CD14-positive monocyte (primary cell): ENCODE measurements around the gene SPINT1. TPM values are rescaled to one million over a fixed set of nuclear protein-coding genes. Genes with fewer than 3 reads are reported as not detected.

Source experiments
- DNase-seq, 3 donors: peaks; one replicate each; pipeline ENCODE4 v3.0.0-alpha.2; 2011 to 2022
- H2AFZ ChIP-seq: 2 replicates; pipeline ENCODE4 v1.6.0; 2012; ENCODE audit warnings: mild to moderate bottlenecking, low read depth, low read length, inconsistent platforms; ENCODE audit not compliant: insufficient read depth, poor library complexity, severe bottlenecking
- H3K27ac ChIP-seq, 2 donors: 1 replicate in 1 of 2; 2 replicates in 1 of 2; pipeline ENCODE4 v1.5.1; 2012 to 2013; ENCODE audit warnings: low read length in 2 of 2, control low read depth in 1 of 2, inconsistent platforms in 1 of 2, low read depth in 1 of 2, mild to moderate bottlenecking in 1 of 2
- H3K27me3 ChIP-seq, 2 donors: one replicate each; pipeline versions ENCODE4 v1.6.0 to v1.6.1; 2011 to 2013; ENCODE audit warnings: low read length in 2 of 2; ENCODE audit not compliant: control insufficient read depth in 2 of 2, insufficient read depth in 2 of 2
- H3K36me3 ChIP-seq, 2 donors: replicated peaks in 1 of 2; 1 replicate in 1 of 2; 2 replicates in 1 of 2; pipeline versions ENCODE4 v1.5.1 to v1.6.1; 2012 to 2013; ENCODE audit warnings: low read length in 2 of 2, control low read depth in 1 of 2, inconsistent platforms in 1 of 2, mild to moderate bottlenecking in 1 of 2; ENCODE audit not compliant: insufficient read depth in 2 of 2, control insufficient read depth in 1 of 2
- H3K4me1 ChIP-seq, 2 donors: 1 replicate in 1 of 2; 2 replicates in 1 of 2; pipeline versions ENCODE4 v1.5.1 to v1.6.1; 2012 to 2013; ENCODE audit warnings: low read length in 2 of 2, control low read depth in 1 of 2, inconsistent platforms in 1 of 2, mild to moderate bottlenecking in 1 of 2, moderate library complexity in 1 of 2; ENCODE audit not compliant: insufficient read depth in 2 of 2, control insufficient read depth in 1 of 2
- H3K4me2 ChIP-seq: replicated peaks from 2 replicates; pipeline ENCODE3; 2012; ENCODE audit warnings: low read length, moderate library complexity, mild to moderate bottlenecking; ENCODE audit not compliant: poor library complexity, severe bottlenecking; ENCODE audit errors: extremely low read depth
- H3K4me3 ChIP-seq, 3 experiments: fragments of 200-600 bp in 1 of 3; sonication (generic) in 1 of 3; replicated peaks in 1 of 3; 1 replicate in 2 of 3; 2 replicates in 1 of 3; pipeline ENCODE4 v1.5.1; 2011 to 2013; ENCODE audit warnings: low read length in 3 of 3, mild to moderate bottlenecking in 3 of 3, control low read depth in 2 of 3, low read depth in 2 of 3, inconsistent platforms in 1 of 3, moderate library complexity in 1 of 3
- H3K79me2 ChIP-seq: 2 replicates; pipeline ENCODE4 v1.6.0; 2012; ENCODE audit warnings: mild to moderate bottlenecking, control low read depth, inconsistent platforms, low read length, moderate library complexity; ENCODE audit not compliant: insufficient read depth
- H3K9ac ChIP-seq: 2 replicates; pipeline ENCODE4 v1.6.0; 2017; ENCODE audit warnings: low read length, mild to moderate bottlenecking; ENCODE audit not compliant: insufficient read depth, poor library complexity, severe bottlenecking
- H3K9me3 ChIP-seq, 2 donors: replicated peaks in 1 of 2; 1 replicate in 1 of 2; 2 replicates in 1 of 2; pipeline versions ENCODE4 v1.5.1 to v1.6.1; 2012 to 2013; ENCODE audit warnings: low read length in 2 of 2, control low read depth in 1 of 2; ENCODE audit not compliant: control insufficient read depth in 1 of 2, insufficient read depth in 1 of 2
- H4K20me1 ChIP-seq: 2 replicates; pipeline ENCODE4 v1.6.0; 2012; ENCODE audit warnings: mild to moderate bottlenecking, low read length, control low read depth, moderate library complexity; ENCODE audit not compliant: insufficient read depth
- H3K27ac Mint-ChIP-seq, 7 donors: one replicate each; pipeline ENCODE4 v1.8.0; 2020; ENCODE audit warnings: mild to moderate bottlenecking in 7 of 7, mixed read lengths in 7 of 7, moderate library complexity in 6 of 7, inconsistent platforms in 2 of 7
- H3K27me3 Mint-ChIP-seq, 3 donors: one replicate each; pipeline ENCODE4 v1.8.0; 2021 to 2022; ENCODE audit warnings: low read depth in 3 of 3, mild to moderate bottlenecking in 3 of 3, mixed read lengths in 3 of 3, moderate library complexity in 3 of 3, inconsistent platforms in 1 of 3
- H3K36me3 Mint-ChIP-seq, 2 donors: one replicate each; pipeline ENCODE4 v1.8.0; 2020; ENCODE audit warnings: mixed read lengths in 2 of 2, inconsistent platforms in 1 of 2, mild to moderate bottlenecking in 1 of 2
- H3K4me1 Mint-ChIP-seq: one replicate; pipeline ENCODE4 v1.8.0; 2020; ENCODE audit warnings: mild to moderate bottlenecking, mixed read lengths
- H3K4me3 Mint-ChIP-seq, 2 donors: one replicate each; pipeline ENCODE4 v1.8.0; 2020; ENCODE audit warnings: mild to moderate bottlenecking in 2 of 2, mixed read lengths in 2 of 2, moderate library complexity in 1 of 2
- H3K9me3 Mint-ChIP-seq, 7 donors: one replicate each; pipeline ENCODE4 v1.8.0; 2020 to 2022; ENCODE audit warnings: mixed read lengths in 7 of 7, mild to moderate bottlenecking in 6 of 7, moderate library complexity in 6 of 7, inconsistent platforms in 2 of 7
- WGBS: methylation state at CpG from one replicate; pipeline ENCODE4 v1.1.5; 2013; ENCODE audit warnings: missing lambda C conversion rate; ENCODE audit not compliant: insufficient coverage; 5-methylcytosine and 5-hydroxymethylcytosine counted together
- intact Hi-C, 2 donors: fragments of 100-400 bp; cut with micrococcal nuclease; formaldehyde crosslinking; loops; one replicate each; pipeline versions ENCODE4 v1.15.0 to v1.15.1; 2023
- polyA plus RNA-seq, 3 donors: library from polyadenylated mRNA; depleted of rRNA in 1 of 3; unstranded in 2 of 3; stranded (reverse) in 1 of 3; fragments of 300-500 nt in 2 of 3; fragments of >200 nt in 1 of 3; fragmentation: Illumina TruSeq in 2 of 3; gene quantifications; 1 replicate in 2 of 3; 2 replicates in 1 of 3; pipeline ENCODE4 v1.2.3, GENCODE V29; 2012 to 2021
- TF ChIP-seq, protein P1 (sequence below): fragments of 200-600 bp; IDR thresholded peaks from one replicate; pipeline ENCODE4 v1.8.0; 2022; ENCODE audit warnings: antibody characterized with exemption, mild to moderate bottlenecking

The SPINT1 gene
- polyA plus RNA-seq, 3 donors, result 17.1 to 46.5 (median 21.5) TPM

DNA sequence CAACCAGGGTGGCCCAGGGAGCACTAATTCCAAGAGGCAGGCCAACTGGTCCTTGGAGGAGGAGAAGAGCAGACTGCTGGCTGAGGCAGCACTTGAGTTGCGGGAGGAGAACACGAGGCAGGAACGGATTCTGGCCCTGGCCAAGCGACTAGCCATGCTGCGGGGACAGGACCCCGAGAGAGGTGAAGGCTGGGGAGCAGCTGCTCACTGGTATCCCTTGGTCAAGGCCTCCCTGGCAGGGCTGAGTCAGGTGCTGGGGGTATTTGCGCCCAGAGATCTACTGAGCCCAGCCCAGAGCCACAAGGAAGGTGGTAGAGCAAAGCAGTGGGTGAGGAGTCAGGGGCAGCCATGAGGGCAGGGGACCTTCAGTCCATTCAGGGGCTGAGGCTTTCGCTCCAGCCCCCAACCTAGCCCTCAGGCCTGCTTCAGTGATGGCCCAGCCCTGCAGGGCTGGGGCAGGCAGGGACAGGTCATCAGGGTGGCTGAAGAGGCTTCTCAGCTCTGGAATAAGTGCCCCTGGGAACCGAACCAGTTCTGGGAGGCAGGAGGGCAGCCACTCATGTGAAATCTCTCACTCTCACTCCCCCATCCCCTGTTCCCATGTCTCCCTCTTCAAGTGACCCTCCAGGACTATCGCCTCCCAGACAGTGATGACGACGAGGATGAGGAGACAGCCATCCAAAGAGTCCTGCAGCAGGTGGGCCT is 31.0 kb upstream of the SPINT1 start:
- no peaks in the 10 kb centered on the region for H3K9me3 ChIP-seq
- H3K27me3 Mint-ChIP-seq, result peaks cover 0 to 4% (median 3%) of the 10 kb centered on the region in 3 donors
- no peak overlapping the region for H3K4me3 ChIP-seq
- peaks cover 14% of the 10 kb centered on the region for H3K4me1 Mint-ChIP-seq
- WGBS, result 99% methylated on average over 11 of the region's 12 CpGs
- peaks cover 11% of the 10 kb centered on the region for H3K79me2 ChIP-seq
- H2AFZ ChIP-seq, result no peak overlapping the region
- DNase-seq, result no peak
- no peak overlapping the region for H3K4me3 Mint-ChIP-seq
- no peak overlapping the region for H3K27ac ChIP-seq
- H4K20me1 ChIP-seq, result no peaks in the 10 kb centered on the region
- peak overlapping the region in 1 of 7 donors; percentile 76 for H3K27ac Mint-ChIP-seq
- TF ChIP-seq, protein P1, sequence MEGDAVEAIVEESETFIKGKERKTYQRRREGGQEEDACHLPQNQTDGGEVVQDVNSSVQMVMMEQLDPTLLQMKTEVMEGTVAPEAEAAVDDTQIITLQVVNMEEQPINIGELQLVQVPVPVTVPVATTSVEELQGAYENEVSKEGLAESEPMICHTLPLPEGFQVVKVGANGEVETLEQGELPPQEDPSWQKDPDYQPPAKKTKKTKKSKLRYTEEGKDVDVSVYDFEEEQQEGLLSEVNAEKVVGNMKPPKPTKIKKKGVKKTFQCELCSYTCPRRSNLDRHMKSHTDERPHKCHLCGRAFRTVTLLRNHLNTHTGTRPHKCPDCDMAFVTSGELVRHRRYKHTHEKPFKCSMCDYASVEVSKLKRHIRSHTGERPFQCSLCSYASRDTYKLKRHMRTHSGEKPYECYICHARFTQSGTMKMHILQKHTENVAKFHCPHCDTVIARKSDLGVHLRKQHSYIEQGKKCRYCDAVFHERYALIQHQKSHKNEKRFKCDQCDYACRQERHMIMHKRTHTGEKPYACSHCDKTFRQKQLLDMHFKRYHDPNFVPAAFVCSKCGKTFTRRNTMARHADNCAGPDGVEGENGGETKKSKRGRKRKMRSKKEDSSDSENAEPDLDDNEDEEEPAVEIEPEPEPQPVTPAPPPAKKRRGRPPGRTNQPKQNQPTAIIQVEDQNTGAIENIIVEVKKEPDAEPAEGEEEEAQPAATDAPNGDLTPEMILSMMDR, result no peak
- H3K4me1 ChIP-seq, result peaks cover 5 to 10% of the 10 kb centered on the region in 2 donors
- no peaks in the 10 kb centered on the region for H3K27me3 ChIP-seq
- H3K4me2 ChIP-seq, result no peak overlapping the region
- no peak overlapping the region for H3K9ac ChIP-seq
- H3K9me3 Mint-ChIP-seq, result no peaks in the 10 kb centered on the region
- peaks cover 47 to 56% of the 10 kb centered on the region in 2 donors for H3K36me3 Mint-ChIP-seq
- intact Hi-C loops, result no loop called here
- peaks cover 38 to 58% of the 10 kb centered on the region in 2 donors for H3K36me3 ChIP-seq

DNA sequence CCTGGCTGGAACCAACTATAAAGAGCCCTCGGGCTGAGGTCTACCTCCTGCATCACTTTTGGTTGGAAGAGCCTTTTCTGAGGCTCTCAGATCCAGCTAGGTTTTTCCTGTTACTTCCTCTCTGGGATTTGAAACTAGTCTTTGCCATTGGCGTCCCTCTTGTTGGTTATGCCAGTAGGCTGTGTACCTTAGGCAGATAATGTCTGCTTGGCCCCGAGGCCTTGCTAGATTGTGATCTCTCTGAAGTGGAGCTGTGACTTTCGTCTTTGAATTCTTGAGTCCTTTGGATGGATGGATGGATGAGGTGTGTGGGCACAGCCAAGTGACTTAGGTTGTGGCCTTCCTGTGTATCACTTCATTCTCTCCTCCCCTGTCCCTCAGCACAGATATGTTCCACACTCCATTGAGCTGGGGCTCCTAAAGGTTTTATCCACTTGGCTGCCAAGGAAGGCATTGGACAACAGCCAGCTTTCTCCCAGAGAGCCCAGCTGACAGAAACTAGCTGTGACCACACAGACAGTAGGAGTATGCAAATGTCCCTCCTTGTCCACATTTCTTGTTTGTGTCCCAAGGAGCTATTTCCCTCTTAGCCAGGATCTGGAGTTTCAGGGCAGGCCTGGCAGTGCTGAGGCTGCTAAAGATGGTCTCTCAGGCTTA is 28.7 kb upstream of the SPINT1 start:
- Histone ChIP-seq H3K27ac (no peak overlapping the region), H3K4me3 (no peak overlapping the region), H3K4me2 (no peak overlapping the region), H3K27me3 (no peaks in the 10 kb centered on the region), H4K20me1 (no peaks in the 10 kb centered on the region), H3K9ac (no peak overlapping the region), H3K4me1 (no peaks in the 10 kb centered on the region), H3K9me3 (no peaks in the 10 kb centered on the region), H3K36me3 (peaks cover 31 to 48% of the 10 kb centered on the region in 2 donors), H2AFZ (no peak overlapping the region), H3K79me2 (no peaks in the 10 kb centered on the region)
- Mint-ChIP-seq H3K27me3 (peaks cover 0 to 1% (median 0%) of the 10 kb centered on the region in 3 donors), H3K9me3 (no peaks in the 10 kb centered on the region), H3K36me3 (peaks cover 44 to 45% of the 10 kb centered on the region in 2 donors), H3K4me3 (peak overlapping the region in 1 of 2 donors; percentile 4), H3K27ac (no peak overlapping the region), H3K4me1 (no peaks in the 10 kb centered on the region)
- no peak for DNase-seq
- TF ChIP-seq, protein P1, result no peak
- 88% methylated on average over 3 of the region's 4 CpGs for WGBS
- intact Hi-C loops, result no loop called here
